B cell (primary cell): Measurements from ENCODE around the gene FKBP1B.

Experiments used
- EZH2 ChIP-seq: IDR thresholded peaks from 2 replicates; pipeline ENCODE4 v1.6.1; 2012; ENCODE audit warnings: borderline replicate concordance, low read depth, mild to moderate bottlenecking, moderate library complexity, low read length; ENCODE audit not compliant: insufficient read depth, poor library complexity, severe bottlenecking
- TF ChIP-seq, protein P1 (sequence below): fragments of 200-600 bp; IDR thresholded peaks from one replicate; pipeline ENCODE4 v1.8.0; 2022; ENCODE audit warnings: antibody characterized with exemption, mild to moderate bottlenecking

DNA sequence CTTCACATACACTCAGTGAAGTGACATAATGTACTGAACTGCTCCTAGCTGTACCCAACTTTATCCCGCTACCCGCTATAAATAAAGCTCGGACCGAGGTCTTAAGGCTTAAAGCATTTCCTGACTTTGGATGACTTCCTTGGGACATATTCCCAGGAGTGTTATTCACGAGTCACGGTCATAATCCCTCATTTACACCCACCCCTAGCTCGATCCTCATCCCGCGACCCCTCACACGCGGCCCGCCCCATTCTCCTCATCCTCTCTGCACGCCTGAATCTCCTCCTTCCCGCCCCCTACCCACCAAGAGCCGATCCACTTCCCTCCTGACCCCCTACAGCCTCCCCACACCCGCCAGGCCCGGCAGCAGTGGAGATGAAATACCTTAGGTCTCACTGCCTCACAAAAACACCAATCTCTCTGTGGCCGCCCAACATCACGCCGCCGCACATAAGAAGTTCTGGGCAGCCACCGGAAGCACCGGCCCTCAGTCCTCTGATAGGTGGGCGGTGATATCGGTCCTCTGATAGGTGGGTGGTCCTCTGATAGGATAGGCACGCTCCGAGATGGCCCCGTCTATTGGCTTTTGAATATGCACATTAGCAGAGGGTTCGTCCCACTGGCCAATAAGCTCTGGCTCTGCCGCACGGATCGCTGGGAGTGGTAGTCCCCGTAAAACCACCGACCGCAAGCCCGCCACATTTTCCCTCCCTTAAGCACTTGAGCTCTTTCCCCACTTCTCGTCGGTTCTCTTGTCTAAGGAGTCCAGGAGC lies 2.4 kb upstream of the FKBP1B start, which contains the start of gene WDCP:
- TF ChIP-seq, protein P1, sequence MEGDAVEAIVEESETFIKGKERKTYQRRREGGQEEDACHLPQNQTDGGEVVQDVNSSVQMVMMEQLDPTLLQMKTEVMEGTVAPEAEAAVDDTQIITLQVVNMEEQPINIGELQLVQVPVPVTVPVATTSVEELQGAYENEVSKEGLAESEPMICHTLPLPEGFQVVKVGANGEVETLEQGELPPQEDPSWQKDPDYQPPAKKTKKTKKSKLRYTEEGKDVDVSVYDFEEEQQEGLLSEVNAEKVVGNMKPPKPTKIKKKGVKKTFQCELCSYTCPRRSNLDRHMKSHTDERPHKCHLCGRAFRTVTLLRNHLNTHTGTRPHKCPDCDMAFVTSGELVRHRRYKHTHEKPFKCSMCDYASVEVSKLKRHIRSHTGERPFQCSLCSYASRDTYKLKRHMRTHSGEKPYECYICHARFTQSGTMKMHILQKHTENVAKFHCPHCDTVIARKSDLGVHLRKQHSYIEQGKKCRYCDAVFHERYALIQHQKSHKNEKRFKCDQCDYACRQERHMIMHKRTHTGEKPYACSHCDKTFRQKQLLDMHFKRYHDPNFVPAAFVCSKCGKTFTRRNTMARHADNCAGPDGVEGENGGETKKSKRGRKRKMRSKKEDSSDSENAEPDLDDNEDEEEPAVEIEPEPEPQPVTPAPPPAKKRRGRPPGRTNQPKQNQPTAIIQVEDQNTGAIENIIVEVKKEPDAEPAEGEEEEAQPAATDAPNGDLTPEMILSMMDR: no peak
- no peak for TF ChIP-seq EZH2
